GM10248 (cell line): ENCODE measurements around the gene ATP2B2.

Source experiments
- CTCF ChIA-PET: fragments of 300-600 bp; sonication (Branson Sonifier 250); formaldehyde crosslinking; extraction: SDS; loops from one replicate; lab custom pipeline; 2021; ENCODE audit warnings: antibody characterized with exemption; lab: Yijun Ruan, JAX
- POLR2A ChIA-PET: fragments of 350-650 bp; sonication (Branson Sonifier 250); formaldehyde crosslinking; extraction: SDS; loops from one replicate; lab custom pipeline; 2020; ENCODE audit warnings: antibody characterized with exemption; lab: Yijun Ruan, JAX
- DNase-seq: peaks from one replicate; pipeline ENCODE4 v3.0.0; 2012; ENCODE audit errors: extremely low spot score
- CTCF ChIP-seq: IDR thresholded peaks from 2 replicates; pipeline ENCODE4 v1.5.1; 2012; ENCODE audit warnings: mild to moderate bottlenecking, low read depth; ENCODE audit errors: extremely low read depth, missing control alignments, control extremely low read depth

ATP2B2 gene

DNA sequence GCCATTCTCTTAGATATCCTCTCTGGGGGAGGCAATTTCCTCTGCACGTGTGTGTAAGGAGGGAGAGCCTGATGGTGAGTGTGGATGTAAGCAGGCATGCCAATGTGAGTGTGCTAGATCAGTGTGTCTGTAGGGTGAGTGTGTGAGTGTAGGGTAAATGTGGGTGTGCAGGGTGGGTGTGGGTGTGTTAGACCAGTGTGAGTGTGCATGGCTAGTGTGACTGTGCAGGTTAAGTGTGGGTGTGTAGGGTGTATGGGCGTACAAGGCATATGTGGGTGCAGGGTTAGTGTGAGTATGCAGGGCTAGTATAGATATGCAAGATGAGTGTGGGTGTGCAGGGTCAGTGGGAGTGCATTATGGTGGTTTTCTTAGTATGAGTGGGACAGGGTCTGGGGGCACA lies 48.4 kb downstream of the ATP2B2 start:
- no peak for TF ChIP-seq CTCF
- ChIA-PET POLR2A (no interaction called here), CTCF (no interaction called here)
- DNase-seq: no peak

- no peak for TF ChIP-seq CTCF
- POLR2A ChIA-PET: no interaction called here
- no peak for DNase-seq
- CTCF ChIA-PET: no interaction called here
Measured at GRCh38 chr3:10455545-10455914, 49.9 kb downstream of the ATP2B2 start.

DNA sequence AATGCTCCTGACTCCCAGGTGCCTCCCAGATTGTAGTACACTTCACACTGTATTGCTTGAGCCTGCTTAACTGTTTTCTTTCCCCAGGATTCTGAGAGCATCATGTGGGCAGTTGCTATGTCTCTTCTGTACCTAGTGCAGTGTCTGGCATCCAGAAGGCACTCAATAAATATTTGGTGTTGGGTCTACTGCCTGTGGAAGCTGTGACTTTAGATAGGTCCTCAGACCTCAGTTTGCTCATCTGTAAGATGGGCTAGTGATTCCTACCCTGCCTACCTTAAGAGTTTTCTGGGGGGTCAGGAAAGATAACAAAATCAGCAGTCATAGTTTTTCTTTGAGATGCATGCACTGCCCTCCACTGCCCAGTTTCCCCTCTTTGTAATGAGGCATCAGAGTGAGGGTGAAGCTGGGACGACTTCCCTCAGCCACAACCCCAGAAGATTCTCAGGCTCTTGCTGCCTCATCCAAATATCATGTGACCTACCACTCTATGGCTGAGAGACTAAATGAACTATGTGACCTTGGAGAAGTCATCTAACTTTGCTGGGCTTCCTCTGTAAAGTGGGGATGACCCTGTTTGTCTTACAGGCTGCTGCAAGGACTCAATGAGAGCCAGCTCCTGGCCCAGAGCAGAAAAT lies 50.4 kb downstream of the ATP2B2 start:
- POLR2A ChIA-PET: no interaction called here
- DNase-seq: no peak
- no peak for TF ChIP-seq CTCF
- CTCF ChIA-PET: no interaction called here

GRCh38 chr3:10453431-10454163 lies 51.8 kb downstream of the ATP2B2 start:
- no peak for DNase-seq
- POLR2A ChIA-PET: no interaction called here
- TF ChIP-seq CTCF: no peak
- CTCF ChIA-PET: no interaction called here

GRCh38 chr3:10450494-10451440 lies 54.6 kb downstream of the ATP2B2 start:
- TF ChIP-seq CTCF: no peak

DNA sequence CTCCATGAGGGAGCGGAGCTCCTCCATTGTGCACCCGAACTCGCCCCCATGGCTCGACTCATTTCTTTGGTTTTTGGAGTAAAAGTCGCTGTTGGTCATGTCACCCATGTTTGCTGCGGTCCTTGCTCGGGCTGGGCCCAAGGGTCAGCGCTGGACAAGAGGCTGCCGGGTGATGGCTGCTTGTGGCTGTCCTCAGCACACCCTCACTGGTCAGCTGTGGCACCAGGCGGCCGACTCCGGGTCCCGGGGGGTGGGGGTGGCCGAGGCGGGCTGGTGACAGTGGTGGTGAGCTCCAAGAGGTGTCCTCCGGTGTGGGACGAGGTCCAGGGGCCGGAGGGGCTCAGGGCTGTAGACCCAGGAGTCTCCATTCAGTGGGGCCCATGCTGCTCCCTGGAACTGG lies 56.0 kb downstream of the ATP2B2 start:
- ChIA-PET CTCF (no interaction called here), POLR2A (no interaction called here)
- no peak for TF ChIP-seq CTCF
- DNase-seq: no peak

More at GRCh38 chr3:10450494-10451440, 54.6 kb downstream of the ATP2B2 start:
- no peak for DNase-seq
- ChIA-PET POLR2A (no interaction called here), CTCF (no interaction called here)
